Lung (tissue), 12 donors: ENCODE results near the gene IL11RA. TPM values are rescaled to one million over a fixed set of nuclear protein-coding genes. Genes with fewer than 3 reads are reported as not detected.

Experiments
- ATAC-seq: fragments of 200-7000 bp; cut with Tn5 transposase; one replicate; pipeline ENCODE4 v1.9.1; 2020; ENCODE audit warnings: moderate number of reproducible peaks; ENCODE audit not compliant: insufficient read depth, low FRiP score
- DNase-seq, 3 donors: peaks; one replicate each; pipeline ENCODE4 v3.0.0-alpha.2; 2013 to 2017
- H3K27ac ChIP-seq, 2 donors: one replicate each; pipeline ENCODE4 v1.5.1; 2013; ENCODE audit warnings: mild to moderate bottlenecking in 2 of 2, moderate library complexity in 2 of 2, control low read depth in 1 of 2, inconsistent platforms in 1 of 2, low read depth in 1 of 2, low read length in 1 of 2
- H3K27me3 ChIP-seq, 3 donors: one replicate each; pipeline ENCODE4 v1.5.1; 2013; ENCODE audit warnings: low read length in 2 of 3; ENCODE audit not compliant: control insufficient read depth in 3 of 3, insufficient read depth in 3 of 3
- H3K36me3 ChIP-seq, 4 donors: one replicate each; pipeline ENCODE4 v1.5.1; 2013; ENCODE audit warnings: low read length in 4 of 4, mild to moderate bottlenecking in 1 of 4, moderate library complexity in 1 of 4; ENCODE audit not compliant: control insufficient read depth in 4 of 4, insufficient read depth in 4 of 4
- H3K4me1 ChIP-seq, 5 donors: one replicate each; pipeline ENCODE4 v1.5.1; 2013; ENCODE audit warnings: low read length in 5 of 5, mild to moderate bottlenecking in 2 of 5, moderate library complexity in 1 of 5; ENCODE audit not compliant: control insufficient read depth in 5 of 5, insufficient read depth in 5 of 5
- H3K4me3 ChIP-seq: one replicate; pipeline ENCODE4 v1.5.1; 2013; ENCODE audit warnings: mild to moderate bottlenecking, control low read depth, moderate library complexity
- H3K9ac ChIP-seq, 2 donors: one replicate each; pipeline ENCODE4 v1.5.1; 2013; ENCODE audit warnings: low read length in 2 of 2, control low read depth in 1 of 2; ENCODE audit not compliant: insufficient read depth in 1 of 2
- H3K9me3 ChIP-seq, 4 donors: one replicate each; pipeline ENCODE4 v1.5.1; 2013; ENCODE audit warnings: low read length in 3 of 4, mild to moderate bottlenecking in 1 of 4, moderate library complexity in 1 of 4; ENCODE audit not compliant: control insufficient read depth in 4 of 4, insufficient read depth in 3 of 4
- WGBS, 2 donors: extraction: QIAGEN DNeasy Blood & Tissue Kit; methylation state at CpG; one replicate each; pipeline ENCODE4 v1.1.7; 2013; 5-methylcytosine and 5-hydroxymethylcytosine counted together
- polyA plus RNA-seq, 2 donors: library from polyadenylated mRNA; stranded (reverse); fragments of 200-250 nt; gene quantifications; one replicate each; pipeline ENCODE4 v1.2.1, GENCODE V29; 2013
- total RNA-seq, 2 donors: library from RNA; depleted of rRNA in 1 of 2; stranded (reverse); fragments of >200 nt in 1 of 2; gene quantifications; one replicate each; pipeline ENCODE4 v1.2.1, GENCODE V29; 2014 to 2021
- TF ChIP-seq, protein P1 (sequence below): IDR thresholded peaks from 2 replicates; pipeline ENCODE4 v1.5.1; 2012; ENCODE audit warnings: mild to moderate bottlenecking; ENCODE audit errors: control extremely low read depth, extremely low read depth
- donor health status: control.
- donor health status: control.
- donor health status: Bipolar disorder and iron deficiency.
- donor health status: healthy.
- donor health status: DM: yes; HTN: yes; CAD: no.

IL11RA gene
- total and polyA plus RNA-seq, 4 donors: 5.5 to 30.5 (median 12.6) TPM

DNA sequence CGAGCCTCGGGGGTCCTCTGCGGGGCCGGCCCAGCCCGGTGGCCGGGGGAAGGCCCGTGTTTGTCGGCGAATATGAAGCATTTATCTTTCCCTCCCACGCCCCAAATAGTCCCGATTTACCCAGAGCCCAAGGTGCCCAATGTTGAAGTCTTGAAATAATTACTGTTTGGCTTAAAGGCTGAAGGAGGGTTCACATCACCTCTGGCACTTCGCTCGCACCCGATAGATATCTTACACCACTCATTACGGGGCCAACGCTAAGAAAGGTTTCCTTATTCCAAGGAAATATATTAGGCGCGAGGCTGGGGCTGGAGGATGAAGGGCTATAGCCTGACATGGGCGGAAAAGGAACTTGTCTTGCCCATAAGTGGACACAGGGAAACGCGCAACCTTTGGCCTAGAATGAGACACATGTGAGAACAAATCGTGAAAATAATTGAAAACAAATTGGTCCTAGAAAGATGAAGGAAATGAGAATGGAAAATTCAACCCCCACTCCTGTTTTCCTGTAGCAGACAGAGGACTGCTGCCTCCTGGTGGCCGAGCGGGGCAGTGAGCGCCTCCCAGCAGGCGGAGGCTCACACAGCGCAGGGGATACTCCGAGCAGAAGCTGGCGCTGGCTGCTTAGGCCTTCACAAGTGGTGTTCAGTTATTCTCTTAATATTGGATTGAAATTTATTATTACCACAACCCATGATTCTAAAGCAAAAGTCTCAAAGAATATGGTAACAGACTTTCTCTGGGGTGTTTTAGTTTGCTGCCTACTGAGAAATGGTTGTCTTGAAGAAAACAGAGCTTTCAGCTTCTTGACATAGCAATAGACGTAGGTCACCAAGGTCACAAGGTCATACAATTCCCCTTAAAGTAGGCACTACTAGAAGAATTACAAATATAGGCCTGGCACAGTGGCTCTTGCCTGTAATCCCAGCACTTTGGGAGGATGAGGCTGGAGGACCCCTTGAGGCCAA lies 50.1 kb downstream of the IL11RA start:
- 1 to 4% methylated on average over 30 of the region's 30 CpGs for WGBS, 2 donors
- TF ChIP-seq, protein P1, sequence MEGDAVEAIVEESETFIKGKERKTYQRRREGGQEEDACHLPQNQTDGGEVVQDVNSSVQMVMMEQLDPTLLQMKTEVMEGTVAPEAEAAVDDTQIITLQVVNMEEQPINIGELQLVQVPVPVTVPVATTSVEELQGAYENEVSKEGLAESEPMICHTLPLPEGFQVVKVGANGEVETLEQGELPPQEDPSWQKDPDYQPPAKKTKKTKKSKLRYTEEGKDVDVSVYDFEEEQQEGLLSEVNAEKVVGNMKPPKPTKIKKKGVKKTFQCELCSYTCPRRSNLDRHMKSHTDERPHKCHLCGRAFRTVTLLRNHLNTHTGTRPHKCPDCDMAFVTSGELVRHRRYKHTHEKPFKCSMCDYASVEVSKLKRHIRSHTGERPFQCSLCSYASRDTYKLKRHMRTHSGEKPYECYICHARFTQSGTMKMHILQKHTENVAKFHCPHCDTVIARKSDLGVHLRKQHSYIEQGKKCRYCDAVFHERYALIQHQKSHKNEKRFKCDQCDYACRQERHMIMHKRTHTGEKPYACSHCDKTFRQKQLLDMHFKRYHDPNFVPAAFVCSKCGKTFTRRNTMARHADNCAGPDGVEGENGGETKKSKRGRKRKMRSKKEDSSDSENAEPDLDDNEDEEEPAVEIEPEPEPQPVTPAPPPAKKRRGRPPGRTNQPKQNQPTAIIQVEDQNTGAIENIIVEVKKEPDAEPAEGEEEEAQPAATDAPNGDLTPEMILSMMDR: peak; percentile 97

DNA sequence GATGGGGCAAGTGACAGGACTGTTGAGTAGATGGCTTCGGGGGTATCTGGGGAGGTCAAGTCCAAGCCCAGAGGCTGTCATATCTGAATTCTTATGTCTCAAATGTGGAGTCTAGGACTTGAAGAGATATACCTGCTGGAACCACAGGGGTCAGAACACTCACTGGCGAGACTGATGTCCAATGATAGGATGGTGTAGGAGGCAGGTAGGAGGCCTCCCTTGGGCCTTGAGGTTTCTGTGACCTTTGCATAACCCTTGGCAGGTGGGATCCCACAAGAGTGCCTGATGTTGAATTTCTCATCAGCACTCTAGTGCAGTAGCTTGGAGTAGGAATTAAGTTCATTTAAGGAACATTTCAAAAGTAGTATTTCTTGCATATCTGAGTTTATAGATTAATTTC lies 55.1 kb downstream of the IL11RA start:
- H3K9me3 ChIP-seq: no peaks in the 10 kb centered on the region
- TF ChIP-seq, protein P1: no peak
- no peaks in the 10 kb centered on the region for H3K36me3 ChIP-seq
- WGBS, 2 donors: 88 to 93% methylated on average over 2 of the region's 2 CpGs
- peak in 1 of 3 donors; percentile 5 for DNase-seq
- no peak overlapping the region for H3K27ac ChIP-seq
- H3K9ac ChIP-seq: no peak overlapping the region
- H3K27me3 ChIP-seq: no peaks in the 10 kb centered on the region
- ATAC-seq: no peak
- H3K4me3 ChIP-seq: no peak overlapping the region
- H3K4me1 ChIP-seq: peaks cover 0 to 21% (median 4%) of the 10 kb centered on the region in 5 donors

More for the DNA sequence above, 50.1 kb downstream of the IL11RA start:
- Histone ChIP-seq H3K9ac (peak overlapping the region in 1 of 2 donors; percentile 62), H3K9me3 (no peaks in the 10 kb centered on the region), H3K4me3 (peak overlapping the region; percentile 57), H3K27me3 (peaks cover 0 to 18% (median 5%) of the 10 kb centered on the region in 3 donors), H3K36me3 (no peaks in the 10 kb centered on the region), H3K4me1 (peaks cover 0 to 12% (median 0%) of the 10 kb centered on the region in 5 donors), H3K27ac (peak overlapping the region; percentile 46 to 48)
- DNase-seq: peak; percentile 84 to 92 (median 87)
- ATAC-seq: peak; percentile 92

DNA sequence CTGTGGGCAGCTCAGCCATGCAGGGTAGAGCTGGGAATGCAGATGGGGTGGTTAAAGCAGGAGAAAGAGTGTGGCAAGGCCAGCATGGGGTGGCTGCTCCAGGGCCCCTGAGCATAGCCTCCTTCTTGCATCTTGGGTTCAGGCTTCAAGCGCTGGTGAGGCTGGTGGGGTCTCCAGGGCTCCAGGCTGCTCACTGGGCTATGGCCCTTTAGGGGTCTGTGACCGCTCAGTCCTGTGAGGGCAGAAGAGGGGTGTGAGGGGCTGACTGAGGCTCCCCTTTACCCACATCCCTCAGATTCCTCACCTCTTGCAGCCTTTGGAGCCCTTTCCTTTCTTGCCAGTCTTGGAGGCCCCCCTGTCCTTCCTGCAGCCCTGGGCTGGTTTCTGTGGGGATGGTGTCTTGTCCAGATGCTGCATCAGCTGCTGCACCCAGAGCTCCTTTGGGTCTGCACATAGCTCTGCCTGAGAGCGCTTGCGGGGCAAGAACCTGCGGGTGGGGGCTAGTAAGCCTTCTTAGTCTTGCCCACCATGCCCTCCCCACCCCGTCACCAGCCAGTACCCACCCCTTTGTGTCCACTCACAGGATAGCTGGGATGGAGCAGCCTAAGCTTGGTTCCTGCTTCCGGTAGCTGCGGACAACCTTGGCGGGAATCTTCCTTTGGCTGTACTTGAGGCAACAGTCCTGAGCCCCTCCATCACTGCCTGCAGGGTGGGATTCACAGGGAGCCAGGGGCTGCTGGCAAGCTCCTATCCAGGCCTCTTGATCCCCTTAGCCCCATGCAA lies 57.4 kb downstream of the IL11RA start:
- no peak for ATAC-seq
- H3K36me3 ChIP-seq: no peaks in the 10 kb centered on the region
- H3K9me3 ChIP-seq: no peaks in the 10 kb centered on the region
- peak in 1 of 3 donors; percentile 14 for DNase-seq
- H3K4me1 ChIP-seq: peaks cover 3 to 21% (median 4%) of the 10 kb centered on the region in 5 donors
- TF ChIP-seq, protein P1: no peak
- H3K27ac ChIP-seq: no peak overlapping the region
- H3K27me3 ChIP-seq: peaks cover 0 to 2% (median 0%) of the 10 kb centered on the region in 3 donors
- H3K4me3 ChIP-seq: no peak overlapping the region
- H3K9ac ChIP-seq: no peak overlapping the region
- WGBS, 2 donors: 87 to 94% methylated on average over 9 of the region's 9 CpGs
